HG03378 (cell line): ENCODE data around the gene COMMD3.
A peak's percentile ranks its signal among the peaks of the same experiment; 100 is the strongest.
"Not testable (repeated sequence)": the region's sequence is repeated elsewhere in the genome, so short reads cannot be mapped to it uniquely, and the experiment has no call there.

Experiments
- ATAC-seq: cut with Tn5 transposase; IDR thresholded peaks from one replicate; pipeline ENCODE4 v1.9.1; 2021; ENCODE audit warnings: mild to moderate bottlenecking, moderate library complexity; ENCODE audit not compliant: unreplicated experiment

Gene COMMD3

DNA sequence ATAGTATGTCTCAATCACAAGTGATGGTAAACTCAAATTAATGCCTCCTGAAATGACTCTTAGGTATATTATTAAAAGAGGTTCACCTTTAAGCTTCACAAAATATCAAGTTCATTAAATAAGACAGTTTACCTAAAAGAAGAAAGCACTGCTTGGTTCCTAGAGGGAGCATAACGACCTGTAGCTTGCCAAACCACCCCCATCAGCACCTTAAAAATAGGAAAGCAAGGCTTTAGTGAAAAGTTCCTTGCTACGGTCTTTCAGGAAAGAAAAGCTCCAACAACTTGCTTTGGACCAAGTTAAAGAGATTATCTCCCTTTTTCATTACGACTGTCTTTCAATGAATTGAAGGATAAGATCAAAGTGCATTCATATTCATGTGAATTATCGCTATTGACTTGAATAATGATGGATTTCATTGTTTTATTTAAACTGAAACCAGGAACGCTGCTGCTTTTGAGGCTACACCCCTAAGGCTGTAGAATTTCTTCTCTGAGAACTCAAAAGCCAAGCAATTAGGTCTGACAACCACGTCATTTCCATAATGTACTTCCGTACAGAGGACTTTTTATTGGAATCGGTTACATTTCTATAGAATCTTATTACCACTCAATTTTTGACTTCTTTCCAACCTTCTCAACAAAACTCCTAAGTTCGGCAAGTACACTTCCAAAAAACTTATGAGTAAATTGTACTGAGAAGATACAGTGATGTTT is 22.2 kb downstream of the COMMD3 start:
- ATAC-seq: no peak

DNA sequence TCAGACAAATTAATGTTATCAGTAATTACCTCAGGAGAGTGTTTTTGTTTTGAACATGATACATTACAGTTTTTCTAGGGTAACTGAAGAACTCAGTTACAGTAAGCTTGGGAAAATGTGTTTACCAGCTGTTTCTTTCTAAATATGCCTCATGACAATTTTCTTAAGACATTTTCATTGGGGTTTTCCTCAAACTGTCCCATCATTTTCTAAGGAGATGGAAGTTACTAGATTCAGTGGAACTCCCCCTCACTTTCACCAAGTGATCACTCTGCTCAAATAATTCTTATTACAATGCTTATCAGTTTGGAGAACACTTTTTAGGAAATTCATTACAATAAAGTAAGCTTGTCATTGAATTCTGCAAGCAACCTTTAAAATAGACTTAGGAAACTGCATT is 22.7 kb downstream of the COMMD3 start:
- ATAC-seq: no peak

DNA sequence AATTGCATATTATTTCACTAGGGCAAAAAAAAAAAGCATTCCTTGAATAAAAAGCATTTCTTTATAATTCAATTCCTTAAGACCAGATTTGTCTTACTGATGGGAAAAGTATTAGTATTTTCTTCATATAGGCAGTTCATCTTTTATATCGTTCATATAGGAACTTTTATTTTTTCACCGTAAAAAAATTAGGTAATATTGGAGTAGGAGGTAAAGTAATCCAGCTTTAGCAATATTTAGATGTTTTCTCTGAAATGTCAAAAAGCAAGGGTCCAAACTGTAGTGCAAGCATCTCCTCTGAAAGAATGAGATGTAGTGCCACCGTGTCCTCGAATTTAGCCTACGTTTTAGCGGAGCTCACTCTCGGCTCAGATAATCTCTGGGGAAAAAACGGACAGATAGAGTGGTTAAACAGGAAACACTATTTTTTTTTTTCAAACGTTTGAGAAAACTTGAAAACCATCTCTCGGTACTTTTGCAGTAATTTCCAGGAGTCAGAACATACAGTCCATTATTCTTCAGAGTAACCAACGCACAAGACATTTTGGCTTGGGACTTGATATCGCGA is 23.7 kb downstream of the COMMD3 start:
- ATAC-seq: no peak

DNA sequence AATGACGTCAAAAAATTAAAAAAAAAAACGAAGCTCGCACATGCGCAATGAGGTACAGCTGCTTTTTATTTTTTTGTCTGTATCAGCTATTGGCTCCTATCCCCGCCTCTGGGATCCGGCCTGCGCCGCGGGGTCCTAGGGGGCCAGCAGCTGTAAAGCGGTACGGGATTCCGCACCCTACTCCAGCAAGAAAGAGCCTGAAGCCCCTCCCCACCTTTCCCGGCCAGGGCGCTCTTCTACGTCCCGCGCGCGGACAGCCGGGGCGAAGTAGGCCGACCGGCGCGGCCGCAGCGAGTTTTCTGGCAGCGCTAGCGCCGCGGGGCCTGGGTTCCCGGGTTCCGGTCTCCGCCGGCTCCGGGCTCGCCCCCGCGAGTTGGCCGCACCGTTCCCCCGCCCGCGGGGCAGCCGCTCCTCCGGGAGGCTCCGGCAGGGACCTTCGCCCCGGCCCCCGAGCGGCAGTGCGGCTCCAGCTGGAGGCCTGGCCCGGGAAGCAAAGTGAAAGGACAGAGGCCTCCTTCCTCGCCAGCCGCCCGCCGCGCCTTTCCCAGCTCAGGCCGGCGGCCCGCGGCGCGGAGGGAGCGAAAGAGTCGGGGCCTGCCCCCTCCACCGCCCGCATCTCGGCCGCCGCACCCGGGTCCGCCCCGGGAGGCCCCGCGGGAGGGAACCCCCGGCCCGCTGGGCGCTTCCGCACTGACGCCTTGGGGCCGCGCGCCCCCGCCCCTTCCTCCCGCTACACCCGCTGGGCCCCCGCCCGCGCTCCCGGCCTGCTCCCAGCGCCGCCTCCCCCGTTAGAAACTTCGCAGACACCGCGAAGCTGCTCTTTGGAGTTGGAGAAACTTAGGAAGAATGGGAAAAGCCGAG is 24.4 kb downstream of the COMMD3 start:
- ATAC-seq: peak; percentile 36

DNA sequence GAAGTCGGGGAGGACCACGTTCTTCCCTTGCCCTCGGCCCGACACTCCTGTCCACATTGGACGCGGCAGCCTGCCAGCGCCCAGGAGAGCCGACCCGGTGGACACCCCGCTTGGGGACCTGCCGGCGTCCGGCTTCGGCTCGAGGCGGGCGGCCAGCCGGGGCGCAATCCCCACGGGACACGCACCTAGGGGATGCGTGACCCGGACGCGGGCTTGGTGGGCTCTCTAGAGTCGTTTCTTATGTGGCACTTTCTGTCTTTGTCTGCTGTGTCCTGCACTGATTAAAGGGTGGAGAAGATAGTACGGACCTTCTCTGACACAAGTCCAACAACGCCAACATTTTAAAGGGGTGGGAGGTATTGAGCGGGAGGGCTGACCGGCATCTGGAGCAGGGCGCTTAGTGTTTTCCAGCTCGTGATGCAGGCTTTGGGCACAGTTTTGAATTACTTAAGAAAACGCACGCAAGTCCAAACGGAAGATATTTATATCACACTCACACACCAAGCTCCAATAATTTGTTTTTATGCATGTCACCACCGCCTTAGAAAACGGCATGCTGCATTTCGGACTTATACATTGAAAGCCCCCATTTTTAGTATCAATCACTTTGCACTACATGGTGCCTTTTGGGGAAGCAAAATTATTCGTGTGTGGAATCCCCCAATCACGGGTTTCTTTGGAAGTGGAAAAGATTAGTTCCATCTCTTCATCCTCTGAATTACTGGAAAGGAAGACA is 25.2 kb downstream of the COMMD3 start:
- ATAC-seq: peak; percentile 10

DNA sequence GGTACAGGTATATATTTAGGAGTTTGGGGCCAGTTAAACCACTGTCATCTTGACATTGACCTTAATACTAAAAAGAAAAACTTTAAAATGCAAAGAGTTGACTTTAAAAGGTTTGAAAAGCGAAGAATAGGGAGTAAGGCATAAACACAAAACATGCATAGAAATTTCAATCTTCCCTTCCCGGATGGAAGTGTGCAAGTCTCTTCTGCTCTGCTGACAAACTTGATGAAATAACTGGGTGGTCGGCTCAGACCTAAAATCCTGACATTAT is 25.7 kb downstream of the COMMD3 start:
- ATAC-seq: no peak

DNA sequence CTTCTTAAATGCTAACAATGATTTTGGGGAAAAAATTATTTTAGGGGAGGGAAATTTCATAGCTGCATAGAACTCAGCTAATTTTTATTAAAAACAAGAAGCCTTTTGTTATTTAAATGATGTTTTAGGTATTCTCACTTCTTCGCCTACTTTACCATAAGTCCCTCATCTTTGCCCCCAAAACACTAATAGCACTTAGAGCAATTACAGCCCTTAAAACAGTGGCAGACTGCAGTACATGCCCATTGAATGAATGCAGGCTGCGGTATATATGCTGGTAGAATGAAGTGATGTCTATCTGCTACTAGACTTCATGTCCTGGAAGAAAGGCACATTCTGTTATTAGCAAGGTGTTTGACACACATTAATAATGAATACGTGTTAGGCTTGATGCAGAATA is 26.2 kb downstream of the COMMD3 start:
- ATAC-seq: no peak

DNA sequence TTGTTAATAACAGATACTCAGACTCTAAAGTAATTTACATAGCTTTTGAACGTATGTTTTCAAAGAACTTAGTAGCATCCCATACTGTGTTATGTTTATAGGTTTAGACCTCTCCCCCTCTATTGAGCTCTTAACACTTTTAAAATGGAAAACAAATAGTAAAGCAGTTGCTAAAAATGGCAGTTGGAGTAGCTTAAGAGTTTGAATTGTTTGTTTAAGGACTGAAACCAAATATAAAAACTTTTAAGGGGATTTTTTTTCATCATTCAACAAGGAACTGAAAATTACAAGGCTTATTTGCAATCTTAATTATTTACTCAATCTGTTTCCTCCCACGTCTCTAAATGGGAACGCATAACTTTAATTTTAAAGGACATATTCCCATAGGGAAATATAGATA is 27.5 kb downstream of the COMMD3 start:
- ATAC-seq: no peak

DNA sequence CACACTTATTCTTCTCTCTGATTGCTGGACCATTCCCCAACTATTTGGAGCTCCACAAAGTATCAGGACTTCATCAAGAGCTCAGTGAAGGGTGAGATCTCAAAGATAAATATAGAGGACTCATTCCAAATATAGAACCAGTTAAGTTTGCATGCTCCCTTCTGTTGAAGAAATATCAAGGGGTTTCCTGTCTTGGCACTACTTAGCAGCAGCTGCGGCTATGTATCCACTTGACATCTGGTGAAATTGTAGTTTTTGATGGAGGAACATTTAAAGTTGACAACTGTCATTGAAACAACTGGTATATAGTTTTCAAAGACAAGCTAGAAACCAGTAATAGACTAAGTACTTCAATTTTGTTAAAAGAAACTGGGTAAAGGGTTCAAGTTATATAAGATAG is 28.1 kb downstream of the COMMD3 start:
- no peak for ATAC-seq

DNA sequence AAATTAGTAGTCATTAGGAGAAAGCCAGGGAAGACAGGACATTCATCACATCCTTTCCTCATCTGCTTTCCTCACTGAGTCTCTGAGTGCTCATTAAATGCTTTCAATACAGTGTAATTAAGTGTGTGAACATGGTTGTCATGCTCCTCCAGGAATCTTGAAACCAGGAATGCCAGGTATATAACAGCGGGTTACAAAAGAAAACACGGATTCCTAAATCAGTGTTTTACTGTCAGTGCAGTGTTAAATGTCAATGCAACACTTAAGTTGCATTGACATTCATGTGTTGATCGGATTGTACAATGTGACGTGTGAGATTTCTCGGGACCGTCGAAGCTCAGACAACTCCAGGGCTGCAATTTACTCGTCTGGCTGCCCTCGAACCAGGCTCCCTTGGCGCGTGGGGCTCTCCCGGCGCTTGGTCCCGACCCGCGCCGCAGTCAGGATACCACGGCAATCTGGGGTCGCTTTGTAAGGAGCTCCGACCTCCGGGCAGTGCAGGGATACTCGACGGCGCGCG is 28.7 kb downstream of the COMMD3 start:
- ATAC-seq: no peak

DNA sequence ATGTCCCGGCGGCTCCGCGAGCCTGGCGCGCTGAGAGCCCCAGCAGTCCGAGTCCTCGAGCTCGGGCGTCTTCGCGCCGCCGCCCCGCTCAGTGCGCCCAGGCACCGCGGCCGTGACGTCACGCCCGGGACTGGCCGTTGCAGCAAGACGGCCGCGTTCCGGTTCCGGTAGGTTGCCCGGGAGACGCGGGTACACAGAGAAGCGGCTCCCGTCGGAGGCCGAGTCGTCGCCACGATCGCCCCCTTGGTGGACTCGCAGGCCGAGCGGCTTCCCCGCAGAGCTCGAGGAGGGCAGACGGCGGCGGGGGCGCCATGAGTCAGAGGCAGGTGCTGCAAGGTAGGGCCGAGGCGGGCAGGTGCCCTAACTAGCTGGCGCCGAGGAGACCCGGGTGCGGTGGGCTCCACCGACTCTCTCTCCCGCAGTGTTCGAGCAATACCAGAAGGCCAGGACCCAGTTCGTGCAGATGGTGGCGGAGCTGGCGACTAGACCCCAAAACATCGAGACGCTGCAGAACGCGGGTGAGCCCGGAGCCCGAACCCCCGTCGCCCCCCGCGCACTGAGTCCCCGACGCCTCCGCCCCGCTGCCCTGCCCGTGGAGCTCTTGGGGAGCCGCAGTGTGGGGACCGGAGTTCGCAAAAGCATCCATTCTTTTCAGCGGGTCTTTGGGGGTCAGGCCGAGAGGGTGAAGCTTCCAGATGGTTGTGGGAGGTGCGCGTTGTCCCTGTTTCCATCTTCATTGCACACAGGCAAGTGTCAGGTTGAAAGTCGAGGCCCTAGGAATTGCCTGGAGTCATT is 29.3 kb downstream of the COMMD3 start, which contains the start of gene SPAG6:
Gene SPAG6, plus strand, starts transcription at position 196 of the 795 bp plus-strand sequence. Its CDS starts 116 bp downstream, at position 312.
- ATAC-seq: no peak

DNA sequence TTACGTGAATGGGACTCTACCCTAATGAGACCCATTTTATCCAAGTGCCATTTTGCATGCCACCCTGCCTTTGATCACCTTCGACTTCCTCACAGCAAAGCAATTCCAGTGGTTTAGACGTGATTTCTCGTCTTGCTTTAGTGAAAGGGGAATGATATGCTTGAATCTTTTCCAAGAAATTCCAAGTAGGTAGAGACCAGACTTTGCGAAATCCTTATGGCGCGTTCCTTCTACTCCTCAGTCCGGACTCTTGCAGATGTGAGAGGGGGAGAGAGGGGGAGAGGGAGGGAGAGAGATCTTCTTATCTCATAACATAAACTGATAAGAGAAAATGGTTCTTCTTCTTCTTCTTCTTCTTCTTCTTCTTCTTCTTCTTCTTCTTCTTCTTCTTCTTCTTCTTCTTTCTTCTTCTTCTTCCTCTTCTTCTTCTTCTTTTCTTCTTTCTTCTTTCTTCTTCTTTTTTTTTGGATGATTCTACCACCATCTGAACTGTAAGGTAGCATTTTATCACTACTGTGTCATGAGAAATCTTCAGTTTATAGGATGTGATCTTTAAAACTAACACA is 30.0 kb downstream of the COMMD3 start:
- no peak for ATAC-seq

DNA sequence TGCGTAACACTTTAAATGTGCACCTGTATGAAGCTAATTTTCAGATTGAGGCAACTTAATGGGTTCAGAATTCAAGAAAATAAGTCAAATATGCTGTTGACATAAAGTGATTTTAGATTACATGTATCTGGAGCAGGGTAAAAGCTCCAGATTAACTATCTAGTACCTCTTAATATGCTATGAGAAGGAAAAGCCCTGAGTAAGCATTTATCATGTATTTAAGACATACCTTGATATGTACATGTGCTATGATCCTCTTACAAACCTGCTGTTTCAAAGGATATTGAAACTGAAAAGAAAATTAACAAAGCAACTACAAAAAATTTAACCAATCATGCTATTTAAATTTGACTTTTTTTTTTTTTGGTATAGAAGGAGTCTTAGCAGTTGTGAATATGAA is 33.6 kb downstream of the COMMD3 start:
- ATAC-seq: no peak

DNA sequence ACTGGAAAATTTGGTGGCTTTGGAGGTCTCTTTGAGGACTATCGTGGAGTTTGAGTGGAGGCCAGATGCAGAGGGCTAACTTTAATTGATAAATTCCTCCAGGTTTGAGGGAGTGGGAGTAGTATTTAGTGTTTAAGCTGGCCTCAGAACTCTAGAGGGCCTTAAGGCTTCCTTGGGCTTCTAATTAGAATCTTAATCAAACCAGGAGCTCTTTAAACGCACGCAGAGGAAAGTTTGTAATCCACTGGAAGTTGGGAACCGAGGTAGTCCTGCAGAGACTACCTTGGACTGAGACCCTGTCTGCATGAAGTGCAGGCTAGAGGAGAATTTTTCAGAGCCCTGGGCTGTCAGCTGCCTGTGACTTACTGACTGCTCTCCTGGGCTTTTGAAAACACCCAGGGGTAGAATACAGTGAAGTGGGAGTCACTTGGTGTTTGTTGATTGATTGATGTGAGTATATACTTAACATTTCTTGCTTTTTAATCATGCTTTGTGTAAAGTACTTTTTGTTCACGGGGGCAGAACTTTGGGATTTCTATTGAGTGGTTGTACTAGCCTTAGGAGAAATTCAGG is 35.0 kb downstream of the COMMD3 start:
- no peak for ATAC-seq

DNA sequence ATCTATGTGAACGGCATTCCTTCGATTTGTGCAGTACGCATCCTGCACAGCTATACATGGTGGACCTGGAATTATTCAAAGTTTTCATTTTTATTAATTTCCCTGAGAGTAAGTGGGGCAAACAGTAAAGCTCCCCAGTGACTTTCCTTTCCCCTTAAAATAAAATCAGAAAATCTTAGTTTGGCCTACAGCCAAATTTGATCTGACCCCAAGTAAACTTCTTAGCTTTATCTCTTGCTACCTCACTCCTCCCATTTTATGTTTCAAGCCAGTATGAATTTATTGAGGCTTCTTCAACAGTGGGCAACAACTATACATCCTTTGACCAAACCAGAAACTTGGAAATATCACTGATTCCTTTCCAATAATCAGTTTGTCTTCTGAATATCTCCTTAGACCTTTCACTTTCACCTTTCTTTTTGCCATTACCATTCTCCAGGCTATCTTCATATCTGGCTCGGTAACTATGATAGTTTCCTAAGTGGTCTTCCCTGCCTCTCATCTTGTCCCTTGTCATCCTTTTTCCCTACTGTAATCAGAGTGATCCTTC is 40.2 kb downstream of the COMMD3 start:
- no peak for ATAC-seq

DNA sequence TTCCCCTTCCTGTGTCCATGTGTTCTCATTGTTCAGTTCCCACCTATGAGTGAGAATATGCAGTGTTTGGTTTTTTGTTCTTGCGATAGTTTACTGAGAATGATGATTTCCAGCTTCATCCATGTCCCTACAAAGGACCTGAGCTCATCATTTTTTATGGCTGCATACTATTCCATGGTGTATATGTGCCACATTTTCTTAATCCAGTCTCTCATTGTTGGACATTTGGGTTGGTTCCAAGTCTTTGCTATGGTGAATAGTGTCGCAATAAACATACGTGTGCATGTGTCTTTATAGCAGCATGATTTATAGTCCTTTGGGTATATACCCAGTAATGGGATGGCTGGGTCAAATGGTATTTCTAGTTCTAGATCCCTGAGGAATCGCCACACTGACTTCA is 41.6 kb downstream of the COMMD3 start:
- ATAC-seq: not testable (repeated sequence)

DNA sequence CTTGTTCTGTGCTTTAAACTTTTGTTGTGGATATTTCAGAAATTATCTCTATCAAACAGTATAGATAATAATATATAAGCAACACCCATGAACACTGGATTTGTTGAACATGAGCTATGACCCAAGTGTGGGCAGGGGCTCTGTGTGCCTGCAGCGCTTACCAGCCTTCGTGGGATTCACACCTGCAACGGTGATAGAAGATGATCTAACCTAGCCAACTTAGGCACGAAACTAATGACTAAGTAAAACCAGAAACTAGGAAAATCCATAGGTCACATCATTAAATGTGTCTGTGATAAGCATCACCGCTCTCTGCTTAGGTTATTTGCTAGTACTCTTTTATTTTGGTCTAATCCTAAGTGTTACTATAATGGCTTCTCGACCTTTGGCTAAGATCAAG is 47.1 kb downstream of the COMMD3 start:
- ATAC-seq: no peak

DNA sequence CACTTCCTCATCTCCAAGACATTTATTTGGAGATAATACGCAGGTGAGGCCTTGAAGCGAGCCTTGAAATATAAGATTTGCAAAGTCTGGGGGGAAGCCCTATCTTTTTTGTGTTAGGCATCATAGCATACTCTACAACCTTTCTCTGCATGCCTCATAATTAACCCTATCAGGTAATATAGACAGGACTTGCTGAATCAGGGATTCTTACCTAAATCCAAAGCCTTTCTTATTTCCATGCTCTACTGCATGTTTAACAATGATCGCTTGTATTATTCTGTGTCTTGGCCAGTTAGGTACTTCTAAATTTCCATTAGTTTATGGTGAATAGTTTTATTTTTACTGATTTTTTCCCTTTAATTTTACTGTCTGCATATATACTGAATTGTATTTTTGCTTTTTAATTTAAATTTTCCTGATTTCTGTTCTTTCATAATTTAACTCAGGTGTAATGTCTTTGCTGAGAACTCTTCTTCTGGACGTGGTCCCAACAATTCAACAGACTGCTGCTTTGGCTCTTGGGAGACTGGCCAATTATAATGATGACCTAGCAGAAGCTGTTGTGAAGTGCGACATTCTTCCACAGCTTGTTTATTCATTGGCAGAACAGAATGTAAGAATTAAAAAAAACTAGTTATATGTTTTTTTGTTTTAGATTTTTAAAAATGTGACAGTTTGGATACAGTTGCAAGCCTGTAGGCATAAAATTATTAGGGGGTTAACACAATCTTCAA is 48.4 kb downstream of the COMMD3 start:
- no peak for ATAC-seq

DNA sequence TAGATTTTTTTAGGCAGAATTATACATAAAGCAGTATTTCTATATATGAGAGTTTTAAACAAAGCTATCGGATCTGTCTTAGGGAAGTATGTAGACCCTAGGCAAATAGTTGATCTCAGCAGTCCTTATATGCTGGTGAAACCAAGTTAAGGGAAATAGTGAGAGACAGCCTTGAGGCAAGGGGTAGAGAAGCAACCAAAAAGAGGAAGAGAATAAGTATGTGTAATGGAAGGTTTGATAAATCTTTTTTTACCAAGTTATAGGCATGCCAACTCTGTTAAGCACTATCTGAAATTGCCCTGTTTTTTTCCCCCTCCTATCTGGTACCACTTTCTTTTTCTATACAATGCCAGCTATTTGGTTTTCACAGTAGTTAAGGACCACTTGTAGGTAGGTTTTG is 49.0 kb downstream of the COMMD3 start:
- ATAC-seq: peak; percentile 52
